Chondrocyte (in vitro differentiated cells): ENCODE data around the gene KIF21A. TPM values are rescaled to one million over a fixed set of nuclear protein-coding genes. Genes with fewer than 3 reads are reported as not detected.

ENCODE experiments used
- DNase-seq: peaks from one replicate; pipeline ENCODE4 v3.0.0; 2021; ENCODE audit warnings: mixed read lengths, low spot score
- H3K27ac Mint-ChIP-seq: one replicate; pipeline ENCODE4 v1.8.0; 2021; ENCODE audit warnings: mild to moderate bottlenecking, moderate library complexity, mixed read lengths; ENCODE audit not compliant: unreplicated experiment
- H3K27me3 Mint-ChIP-seq: 2 replicates; pipeline ENCODE4 v1.8.0; 2021; ENCODE audit warnings: low read depth, mixed read lengths
- H3K36me3 Mint-ChIP-seq: 2 replicates; pipeline ENCODE4 v1.8.0; 2021; ENCODE audit warnings: low read depth, mixed read lengths
- H3K4me1 Mint-ChIP-seq: 2 replicates; pipeline ENCODE4 v1.8.0; 2021; ENCODE audit warnings: low read depth, mild to moderate bottlenecking, mixed read lengths
- H3K4me3 Mint-ChIP-seq: one replicate; pipeline ENCODE4 v1.8.0; 2021; ENCODE audit warnings: mild to moderate bottlenecking, moderate library complexity, mixed read lengths; ENCODE audit not compliant: unreplicated experiment
- H3K9me3 Mint-ChIP-seq: 2 replicates; pipeline ENCODE4 v1.8.0; 2021; ENCODE audit warnings: low read depth, mixed read lengths
- total RNA-seq: library from RNA; stranded (reverse); gene quantifications from 3 replicates; pipeline ENCODE4 v1.2.1, GENCODE V29; 2021
- TF ChIP-seq, protein P1 (sequence below): fragments of 200-600 bp; sonication (generic); IDR thresholded peaks from 2 replicates; pipeline ENCODE4 v1.5.0; 2021; ENCODE audit warnings: antibody characterized with exemption, mild to moderate bottlenecking, moderate library complexity

The KIF21A gene
- total RNA-seq, 1 donor from 2014 or later = 9.4 TPM

DNA sequence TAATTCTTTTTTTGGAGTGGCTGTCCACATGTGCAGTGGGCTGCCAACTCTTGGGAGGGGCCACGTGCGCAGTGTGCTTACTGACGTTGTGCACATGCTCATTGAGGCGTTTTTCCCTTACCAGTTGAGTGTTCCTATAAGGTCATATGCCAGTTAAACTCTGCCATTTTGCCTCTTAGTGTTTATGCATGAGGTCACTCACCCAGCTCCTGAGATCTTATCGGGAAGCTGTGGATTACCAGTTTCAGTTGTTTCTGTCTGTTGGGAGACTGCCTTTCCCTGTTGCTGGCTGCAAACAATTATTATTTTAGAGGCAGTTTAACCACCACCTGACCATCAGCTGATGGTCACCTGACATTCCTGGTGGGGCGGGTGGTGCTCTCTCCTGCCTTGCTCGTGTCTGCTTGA lies 16.1 kb upstream of the KIF21A start:
- Mint-ChIP-seq H3K27ac (no peak overlapping the region), H3K4me3 (no peak overlapping the region), H3K4me1 (no peaks in the 10 kb centered on the region), H3K9me3 (no peaks in the 10 kb centered on the region), H3K27me3 (peaks cover 4% of the 10 kb centered on the region), H3K36me3 (no peaks in the 10 kb centered on the region)
- DNase-seq = no peak
- TF ChIP-seq, protein P1, sequence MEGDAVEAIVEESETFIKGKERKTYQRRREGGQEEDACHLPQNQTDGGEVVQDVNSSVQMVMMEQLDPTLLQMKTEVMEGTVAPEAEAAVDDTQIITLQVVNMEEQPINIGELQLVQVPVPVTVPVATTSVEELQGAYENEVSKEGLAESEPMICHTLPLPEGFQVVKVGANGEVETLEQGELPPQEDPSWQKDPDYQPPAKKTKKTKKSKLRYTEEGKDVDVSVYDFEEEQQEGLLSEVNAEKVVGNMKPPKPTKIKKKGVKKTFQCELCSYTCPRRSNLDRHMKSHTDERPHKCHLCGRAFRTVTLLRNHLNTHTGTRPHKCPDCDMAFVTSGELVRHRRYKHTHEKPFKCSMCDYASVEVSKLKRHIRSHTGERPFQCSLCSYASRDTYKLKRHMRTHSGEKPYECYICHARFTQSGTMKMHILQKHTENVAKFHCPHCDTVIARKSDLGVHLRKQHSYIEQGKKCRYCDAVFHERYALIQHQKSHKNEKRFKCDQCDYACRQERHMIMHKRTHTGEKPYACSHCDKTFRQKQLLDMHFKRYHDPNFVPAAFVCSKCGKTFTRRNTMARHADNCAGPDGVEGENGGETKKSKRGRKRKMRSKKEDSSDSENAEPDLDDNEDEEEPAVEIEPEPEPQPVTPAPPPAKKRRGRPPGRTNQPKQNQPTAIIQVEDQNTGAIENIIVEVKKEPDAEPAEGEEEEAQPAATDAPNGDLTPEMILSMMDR = no peak

DNA sequence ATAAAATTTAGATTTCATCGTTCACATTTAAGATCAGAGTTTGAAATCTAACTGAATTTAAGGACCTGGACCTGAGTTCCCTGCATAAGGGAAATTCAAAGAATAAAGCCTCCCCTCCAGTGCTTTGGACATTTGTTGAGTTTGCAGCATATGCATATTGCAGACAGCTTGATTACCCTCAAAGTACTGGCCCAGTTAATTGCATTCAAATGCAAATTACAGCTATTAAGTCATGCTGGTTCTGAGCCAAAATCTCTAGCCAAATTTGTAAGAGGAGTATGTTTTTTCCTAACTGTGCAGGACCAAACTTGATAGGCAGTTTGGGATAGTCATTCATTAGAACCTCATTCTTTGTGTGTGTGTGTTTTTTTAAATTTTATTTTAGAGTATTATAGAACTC lies 9.1 kb upstream of the KIF21A start:
- H3K4me1 Mint-ChIP-seq = no peaks in the 10 kb centered on the region
- peaks cover 8% of the 10 kb centered on the region for H3K27me3 Mint-ChIP-seq
- no peak overlapping the region for H3K4me3 Mint-ChIP-seq
- H3K36me3 Mint-ChIP-seq = no peaks in the 10 kb centered on the region
- TF ChIP-seq, protein P1 = no peak
- DNase-seq = no peak
- H3K27ac Mint-ChIP-seq = no peak overlapping the region
- H3K9me3 Mint-ChIP-seq = no peaks in the 10 kb centered on the region

DNA sequence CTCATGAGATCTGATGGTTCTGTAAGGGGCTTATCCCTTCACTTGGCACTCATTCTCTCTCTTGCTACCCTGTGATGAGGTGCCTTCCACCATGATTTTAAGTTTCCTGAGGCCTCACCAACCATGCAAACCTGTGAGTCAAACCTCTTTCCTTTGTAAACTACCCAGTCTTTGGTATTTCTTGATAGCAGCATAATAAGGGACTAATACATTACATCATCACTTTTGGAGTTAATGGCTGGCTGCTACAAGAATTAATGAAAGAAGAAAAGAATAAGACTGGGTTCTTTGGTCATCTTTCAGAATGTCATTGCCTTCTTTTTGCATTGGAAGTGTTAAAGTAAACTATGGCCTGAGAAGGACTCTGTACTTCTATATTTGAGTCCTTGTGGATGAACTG lies 5.1 kb upstream of the KIF21A start:
- peaks cover 6% of the 10 kb centered on the region for H3K4me1 Mint-ChIP-seq
- TF ChIP-seq, protein P1 = no peak
- H3K27ac Mint-ChIP-seq = no peak overlapping the region
- DNase-seq = no peak
- H3K4me3 Mint-ChIP-seq = no peak overlapping the region
- H3K27me3 Mint-ChIP-seq = peaks cover 8% of the 10 kb centered on the region
- no peaks in the 10 kb centered on the region for H3K36me3 Mint-ChIP-seq
- no peaks in the 10 kb centered on the region for H3K9me3 Mint-ChIP-seq

DNA sequence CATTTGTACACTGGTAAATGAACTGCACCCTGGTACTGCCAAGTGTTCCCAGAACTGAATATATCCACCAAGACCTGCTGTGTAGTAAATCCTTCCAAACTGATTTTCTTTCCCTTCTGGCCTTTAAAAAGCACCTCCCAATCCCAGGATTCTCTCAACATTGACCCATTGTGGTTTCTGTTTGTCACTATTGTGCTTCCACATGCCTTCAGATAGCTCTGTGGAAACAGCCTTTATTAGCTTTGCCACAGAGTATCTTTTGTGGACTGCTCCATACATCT lies 949 bp upstream of the KIF21A start:
- Mint-ChIP-seq H3K27me3 (no peaks in the 10 kb centered on the region), H3K9me3 (no peaks in the 10 kb centered on the region), H3K4me1 (peaks cover 14% of the 10 kb centered on the region), H3K4me3 (peak overlapping the region; percentile 66), H3K27ac (no peak overlapping the region), H3K36me3 (no peaks in the 10 kb centered on the region)
- no peak for DNase-seq
- TF ChIP-seq, protein P1 = no peak

DNA sequence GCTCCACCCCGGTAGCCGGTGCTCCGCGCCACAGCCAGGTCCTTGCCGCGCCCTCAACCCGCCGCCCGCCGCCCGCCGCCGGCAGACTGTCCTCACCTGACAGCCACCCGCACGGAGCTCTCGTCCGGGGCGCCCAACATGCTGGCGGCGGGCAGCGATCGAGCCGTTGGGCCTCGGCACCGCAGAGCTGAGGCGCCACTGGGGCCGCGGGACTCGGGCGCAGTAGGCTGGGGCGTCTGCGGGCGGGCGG lies 164 bp downstream of the KIF21A start:
- Mint-ChIP-seq H3K4me3 (peak overlapping the region; percentile 82), H3K9me3 (no peaks in the 10 kb centered on the region), H3K36me3 (no peaks in the 10 kb centered on the region), H3K27me3 (no peaks in the 10 kb centered on the region), H3K27ac (no peak overlapping the region), H3K4me1 (peaks cover 14% of the 10 kb centered on the region)
- TF ChIP-seq, protein P1 = no peak
- peak; percentile 90 for DNase-seq
